ENCODE results near the gene DST.
A peak's percentile ranks its signal among the peaks of the same experiment; 100 is the strongest.

Gene DST

DNA sequence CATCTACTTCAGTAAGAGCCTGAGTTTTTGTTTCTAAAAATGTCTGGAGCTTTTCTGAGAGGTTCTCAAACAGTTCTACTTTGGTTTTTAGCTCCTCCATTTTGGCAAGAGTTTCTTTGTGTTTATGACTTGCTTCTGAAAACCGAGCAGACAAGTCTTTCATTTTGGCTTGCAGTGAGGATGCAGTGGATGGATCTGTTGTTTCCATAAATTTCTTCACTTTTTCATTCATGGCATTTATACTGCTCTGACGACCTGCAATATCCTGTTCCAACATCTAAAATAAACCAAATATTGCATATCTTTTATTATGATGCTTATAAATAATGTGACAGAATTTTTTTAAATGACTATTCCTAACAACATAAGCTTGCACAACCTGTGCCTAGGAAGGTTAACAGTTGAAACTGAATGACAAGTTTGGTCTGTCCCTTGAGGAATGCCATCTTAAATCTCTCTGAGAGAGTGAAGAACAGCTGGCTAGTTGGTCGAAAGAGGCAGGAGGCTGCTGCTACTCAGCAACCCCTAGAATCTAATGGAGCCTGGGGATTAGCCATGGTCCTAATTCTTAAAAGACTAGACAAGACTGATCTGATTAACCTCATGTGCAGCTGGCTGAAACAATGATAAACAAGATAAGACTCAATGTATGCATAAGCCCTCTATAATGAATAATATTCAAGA, 69.8 kb downstream of the DST start:
- no peak overlapping the region for H3K4me2 ChIP-seq (ENCODE audit: low read length)
- no peaks in the 10 kb centered on the region for H3K36me3 ChIP-seq (ENCODE audit: insufficient read depth, low read length)
- H3K9me3 ChIP-seq (ENCODE audit: low read length) = no peaks in the 10 kb centered on the region
- TF ChIP-seq, protein P1, sequence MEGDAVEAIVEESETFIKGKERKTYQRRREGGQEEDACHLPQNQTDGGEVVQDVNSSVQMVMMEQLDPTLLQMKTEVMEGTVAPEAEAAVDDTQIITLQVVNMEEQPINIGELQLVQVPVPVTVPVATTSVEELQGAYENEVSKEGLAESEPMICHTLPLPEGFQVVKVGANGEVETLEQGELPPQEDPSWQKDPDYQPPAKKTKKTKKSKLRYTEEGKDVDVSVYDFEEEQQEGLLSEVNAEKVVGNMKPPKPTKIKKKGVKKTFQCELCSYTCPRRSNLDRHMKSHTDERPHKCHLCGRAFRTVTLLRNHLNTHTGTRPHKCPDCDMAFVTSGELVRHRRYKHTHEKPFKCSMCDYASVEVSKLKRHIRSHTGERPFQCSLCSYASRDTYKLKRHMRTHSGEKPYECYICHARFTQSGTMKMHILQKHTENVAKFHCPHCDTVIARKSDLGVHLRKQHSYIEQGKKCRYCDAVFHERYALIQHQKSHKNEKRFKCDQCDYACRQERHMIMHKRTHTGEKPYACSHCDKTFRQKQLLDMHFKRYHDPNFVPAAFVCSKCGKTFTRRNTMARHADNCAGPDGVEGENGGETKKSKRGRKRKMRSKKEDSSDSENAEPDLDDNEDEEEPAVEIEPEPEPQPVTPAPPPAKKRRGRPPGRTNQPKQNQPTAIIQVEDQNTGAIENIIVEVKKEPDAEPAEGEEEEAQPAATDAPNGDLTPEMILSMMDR (IDR thresholded peaks at IDR 0.05; ENCODE audit: low read length) = no peak
- no peak for TF ChIP-seq EZH2 (IDR thresholded peaks at IDR 0.05; ENCODE audit: borderline replicate concordance, low read length)
- no peaks in the 10 kb centered on the region for H4K20me1 ChIP-seq (ENCODE audit: insufficient read depth, low read length)
- H3K79me2 ChIP-seq (ENCODE audit: insufficient read depth, low read length) = no peaks in the 10 kb centered on the region
- no peaks in the 10 kb centered on the region for H3K27me3 ChIP-seq (ENCODE audit: insufficient read depth, low read length)
- H3K9ac ChIP-seq (ENCODE audit: low read length) = no peak overlapping the region
- no peak overlapping the region for H3K4me3 ChIP-seq (ENCODE audit: low read depth, low read length, poor library complexity, severe bottlenecking)
- no peaks in the 10 kb centered on the region for H3K4me1 ChIP-seq (ENCODE audit: insufficient read depth, low read length, severe bottlenecking)
- no peaks in the 10 kb centered on the region for H3K9me2 ChIP-seq (ENCODE audit: low read depth, low read length)
- no peak overlapping the region for H3K27ac ChIP-seq (ENCODE audit: low read depth, low read length, poor library complexity, severe bottlenecking)
- H3F3A ChIP-seq (ENCODE audit: insufficient read depth, low read length) = no peaks in the 10 kb centered on the region
- H2AFZ ChIP-seq (ENCODE audit: low read length) = no peak overlapping the region

DNA sequence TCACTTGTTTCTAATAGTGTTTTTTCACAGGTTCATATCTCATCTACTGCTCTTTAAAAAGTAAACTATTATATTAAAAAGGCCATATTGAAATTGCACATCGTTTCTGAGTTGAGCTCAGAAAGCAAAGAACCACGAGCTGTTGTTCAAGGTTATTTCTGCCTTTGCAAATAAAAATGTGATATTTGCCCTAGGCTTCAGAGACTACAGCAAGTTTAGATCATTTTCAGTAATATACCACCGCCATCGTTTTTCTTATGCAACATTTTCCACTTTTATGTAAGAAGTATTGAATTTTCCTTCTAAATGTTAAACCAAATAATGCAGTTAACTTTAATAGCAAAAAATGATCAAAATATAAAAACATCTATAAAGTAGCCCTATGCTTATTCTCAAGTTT, 71.1 kb downstream of the DST start:
- TF ChIP-seq, protein P1 (IDR thresholded peaks at IDR 0.05; ENCODE audit: low read length) = no peak
- no peak for TF ChIP-seq EZH2 (IDR thresholded peaks at IDR 0.05; ENCODE audit: borderline replicate concordance, low read length)
- Histone ChIP-seq H3K27ac (ENCODE audit: low read depth, low read length, poor library complexity, severe bottlenecking) (no peak overlapping the region), H4K20me1 (ENCODE audit: insufficient read depth, low read length) (no peaks in the 10 kb centered on the region), H3K9me3 (ENCODE audit: low read length) (no peaks in the 10 kb centered on the region), H3K36me3 (ENCODE audit: insufficient read depth, low read length) (no peaks in the 10 kb centered on the region), H3K27me3 (ENCODE audit: insufficient read depth, low read length) (no peaks in the 10 kb centered on the region), H2AFZ (ENCODE audit: low read length) (no peak overlapping the region), H3K9me2 (ENCODE audit: low read depth, low read length) (no peaks in the 10 kb centered on the region), H3K4me2 (ENCODE audit: low read length) (no peak overlapping the region), H3K79me2 (ENCODE audit: insufficient read depth, low read length) (no peaks in the 10 kb centered on the region), H3K9ac (ENCODE audit: low read length) (no peak overlapping the region), H3F3A (ENCODE audit: insufficient read depth, low read length) (no peaks in the 10 kb centered on the region), H3K4me3 (ENCODE audit: low read depth, low read length, poor library complexity, severe bottlenecking) (no peak overlapping the region), H3K4me1 (ENCODE audit: insufficient read depth, low read length, severe bottlenecking) (no peaks in the 10 kb centered on the region)

DNA sequence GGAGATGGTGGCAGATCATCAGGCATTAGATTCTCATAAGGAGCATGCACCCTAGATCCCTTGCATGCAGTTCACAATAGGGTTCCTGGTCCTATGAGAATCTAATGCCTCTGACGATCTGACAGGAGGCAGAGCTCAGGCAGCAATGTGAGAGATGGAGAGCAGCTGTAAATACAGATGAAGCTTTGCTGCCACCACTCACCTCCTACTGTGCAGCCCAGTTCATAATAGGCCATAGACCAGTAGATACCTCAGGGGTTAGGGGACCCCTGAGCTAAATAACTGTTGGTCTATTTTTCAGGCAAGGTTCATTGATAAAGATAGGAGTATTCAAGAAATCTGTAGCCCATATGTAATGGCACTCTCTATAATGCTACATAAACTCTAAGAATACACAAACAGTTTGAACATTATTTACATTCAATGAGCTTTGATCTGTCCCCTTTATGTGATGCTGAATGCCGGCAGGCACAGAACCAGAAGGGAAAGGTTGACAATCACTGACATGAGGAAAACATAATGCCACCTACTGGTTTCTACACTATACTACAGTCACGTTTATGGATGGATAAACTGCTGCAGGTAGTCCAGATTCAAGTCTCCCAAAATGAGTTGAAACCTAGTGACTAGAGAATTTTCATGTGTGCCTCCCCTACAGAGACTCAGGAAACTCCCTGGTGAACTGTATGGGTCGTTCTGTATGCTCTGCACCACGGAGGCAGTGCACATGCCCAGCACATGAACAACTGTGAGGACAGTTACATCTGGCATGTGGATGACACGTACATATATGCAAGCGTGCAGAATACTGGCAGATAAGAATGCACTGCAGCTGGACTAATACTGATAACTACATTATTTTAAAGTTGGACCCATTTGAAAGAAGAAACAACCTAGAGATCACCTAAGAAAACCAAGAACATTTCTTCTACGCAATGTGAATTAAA, 72.0 kb downstream of the DST start:
- TF ChIP-seq EZH2 (IDR thresholded peaks at IDR 0.05; ENCODE audit: borderline replicate concordance, low read length) = no peak
- TF ChIP-seq, protein P1 (IDR thresholded peaks at IDR 0.05; ENCODE audit: low read length) = peak; percentile 50; the same call in 1 of the 2 replicates

More for the DNA sequence above, 72.0 kb downstream of the DST start:
- no peaks in the 10 kb centered on the region for H3K4me1 ChIP-seq (ENCODE audit: insufficient read depth, low read length, severe bottlenecking)
- H3K27me3 ChIP-seq (ENCODE audit: insufficient read depth, low read length) = no peaks in the 10 kb centered on the region
- no peak overlapping the region for H3K9ac ChIP-seq (ENCODE audit: low read length)
- H3K36me3 ChIP-seq (ENCODE audit: insufficient read depth, low read length) = no peaks in the 10 kb centered on the region
- no peaks in the 10 kb centered on the region for H3F3A ChIP-seq (ENCODE audit: insufficient read depth, low read length)
- H2AFZ ChIP-seq (ENCODE audit: low read length) = no peak overlapping the region
- no peak overlapping the region for H3K4me3 ChIP-seq (ENCODE audit: low read depth, low read length, poor library complexity, severe bottlenecking)
- H3K27ac ChIP-seq (ENCODE audit: low read depth, low read length, poor library complexity, severe bottlenecking) = no peak overlapping the region
- no peaks in the 10 kb centered on the region for H3K9me2 ChIP-seq (ENCODE audit: low read depth, low read length)
- no peaks in the 10 kb centered on the region for H4K20me1 ChIP-seq (ENCODE audit: insufficient read depth, low read length)
- H3K79me2 ChIP-seq (ENCODE audit: insufficient read depth, low read length) = no peaks in the 10 kb centered on the region
- H3K4me2 ChIP-seq (ENCODE audit: low read length) = no peak overlapping the region
- no peaks in the 10 kb centered on the region for H3K9me3 ChIP-seq (ENCODE audit: low read length)
